GM12892 (cell line): ENCODE data around the gene ANKMY1.

Source experiments
- POLR2A ChIP-seq: IDR thresholded peaks from 2 replicates; pipeline ENCODE4 v1.6.1; 2011; ENCODE audit warnings: low read depth, low read length, control low read depth
- POLR2AphosphoS5 ChIP-seq: IDR thresholded peaks from 2 replicates; pipeline ENCODE4 v1.6.1; 2011; ENCODE audit warnings: low read depth, low read length, control low read depth

GRCh38 chr2:240448387-240449274, 109.2 kb downstream of the ANKMY1 start:
- TF ChIP-seq POLR2AphosphoS5 (no peak), POLR2A (no peak)
